Breast epithelium (tissue), 4 donors: ENCODE results near the gene ANKRD11. TPM values are rescaled to one million over a fixed set of nuclear protein-coding genes. Genes with fewer than 3 reads are reported as not detected.

Source experiments
- DNase-seq, 2 donors: peaks; one replicate each; pipeline ENCODE4 v3.0.0-alpha.2; 2019; ENCODE audit warnings: low spot score in 2 of 2
- H3K27ac ChIP-seq, 2 donors: fragments of 200-600 bp; sonication (generic) in 1 of 2; one replicate each; pipeline ENCODE4 v1.5.1; 2016 to 2019; ENCODE audit warnings: mild to moderate bottlenecking in 1 of 2
- H3K27me3 ChIP-seq, 2 donors: fragments of 200-600 bp; sonication (generic) in 1 of 2; one replicate each; pipeline versions ENCODE4 v1.5.1 to v1.6.0; 2017 to 2019; ENCODE audit warnings: control low read depth in 1 of 2, mild to moderate bottlenecking in 1 of 2
- H3K36me3 ChIP-seq: fragments of 200-600 bp; one replicate; pipeline ENCODE4 v1.5.1; 2019
- H3K4me1 ChIP-seq, 2 donors: fragments of 200-600 bp; sonication (generic); one replicate each; pipeline ENCODE4 v1.5.1; 2016 to 2019; ENCODE audit warnings: control low read depth in 1 of 2
- H3K4me3 ChIP-seq, 3 donors: fragments of 200-600 bp; sonication (generic); 1 replicate in 2 of 3; 2 replicates in 1 of 3; pipeline ENCODE4 v1.5.1; 2016 to 2019; ENCODE audit warnings: mild to moderate bottlenecking in 3 of 3, moderate library complexity in 2 of 3
- H3K9me3 ChIP-seq, 2 donors: fragments of 200-600 bp; sonication (generic) in 1 of 2; one replicate each; pipeline ENCODE4 v1.5.1; 2016 to 2019; ENCODE audit warnings: control low read depth in 1 of 2
- POLR2A ChIP-seq: fragments of 450-650 bp; IDR thresholded peaks from one replicate; pipeline ENCODE4 v1.6.1; 2016; ENCODE audit warnings: antibody characterized with exemption, mild to moderate bottlenecking, moderate library complexity
- POLR2AphosphoS5 ChIP-seq, 3 donors: sonication (generic); formaldehyde crosslinking; IDR thresholded peaks; one replicate each; pipeline ENCODE4 v1.6.1; 2017; ENCODE audit warnings: antibody characterized with exemption in 3 of 3
- intact Hi-C: fragments of 100-400 bp; cut with DNase I; formaldehyde crosslinking; loops from one replicate; pipeline ENCODE4 v1.15.1; 2023; ENCODE audit warnings: low total_unique reads
- total RNA-seq, 3 donors: library from RNA; depleted of rRNA; stranded (reverse); fragments of >200 nt; gene quantifications; one replicate each; pipeline ENCODE4 v1.1.0, GENCODE V29; 2016
- TF ChIP-seq, protein P1 (sequence below), 3 donors: fragments of 450-650 bp; IDR thresholded peaks; one replicate each; pipeline ENCODE4 v1.5.1; 2016 to 2017; ENCODE audit warnings: antibody characterized with exemption in 3 of 3, mild to moderate bottlenecking in 3 of 3, moderate library complexity in 3 of 3

ANKRD11 gene
- total RNA-seq, 3 donors from 2014 or later: 64.0 to 79.0 (median 69.2) TPM

- Histone ChIP-seq H3K9me3 (no peaks in the 10 kb centered on the region), H3K27me3 (no peaks in the 10 kb centered on the region), H3K4me3 (no peak overlapping the region), H3K4me1 (peaks cover 18 to 36% of the 10 kb centered on the region in 2 donors), H3K36me3 (no peaks in the 10 kb centered on the region), H3K27ac (peak overlapping the region in 1 of 2 donors; percentile 21)
- no peak for TF ChIP-seq POLR2AphosphoS5 (IDR thresholded peaks at IDR 0.05)
- TF ChIP-seq, protein P1, sequence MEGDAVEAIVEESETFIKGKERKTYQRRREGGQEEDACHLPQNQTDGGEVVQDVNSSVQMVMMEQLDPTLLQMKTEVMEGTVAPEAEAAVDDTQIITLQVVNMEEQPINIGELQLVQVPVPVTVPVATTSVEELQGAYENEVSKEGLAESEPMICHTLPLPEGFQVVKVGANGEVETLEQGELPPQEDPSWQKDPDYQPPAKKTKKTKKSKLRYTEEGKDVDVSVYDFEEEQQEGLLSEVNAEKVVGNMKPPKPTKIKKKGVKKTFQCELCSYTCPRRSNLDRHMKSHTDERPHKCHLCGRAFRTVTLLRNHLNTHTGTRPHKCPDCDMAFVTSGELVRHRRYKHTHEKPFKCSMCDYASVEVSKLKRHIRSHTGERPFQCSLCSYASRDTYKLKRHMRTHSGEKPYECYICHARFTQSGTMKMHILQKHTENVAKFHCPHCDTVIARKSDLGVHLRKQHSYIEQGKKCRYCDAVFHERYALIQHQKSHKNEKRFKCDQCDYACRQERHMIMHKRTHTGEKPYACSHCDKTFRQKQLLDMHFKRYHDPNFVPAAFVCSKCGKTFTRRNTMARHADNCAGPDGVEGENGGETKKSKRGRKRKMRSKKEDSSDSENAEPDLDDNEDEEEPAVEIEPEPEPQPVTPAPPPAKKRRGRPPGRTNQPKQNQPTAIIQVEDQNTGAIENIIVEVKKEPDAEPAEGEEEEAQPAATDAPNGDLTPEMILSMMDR (IDR thresholded peaks at IDR 0.05): no peak
- no peak for TF ChIP-seq POLR2A
- intact Hi-C loops: no loop called here
- no peak for DNase-seq
Measured at GRCh38 chr16:89324056-89325010, 166.0 kb downstream of the ANKRD11 start.

DNA sequence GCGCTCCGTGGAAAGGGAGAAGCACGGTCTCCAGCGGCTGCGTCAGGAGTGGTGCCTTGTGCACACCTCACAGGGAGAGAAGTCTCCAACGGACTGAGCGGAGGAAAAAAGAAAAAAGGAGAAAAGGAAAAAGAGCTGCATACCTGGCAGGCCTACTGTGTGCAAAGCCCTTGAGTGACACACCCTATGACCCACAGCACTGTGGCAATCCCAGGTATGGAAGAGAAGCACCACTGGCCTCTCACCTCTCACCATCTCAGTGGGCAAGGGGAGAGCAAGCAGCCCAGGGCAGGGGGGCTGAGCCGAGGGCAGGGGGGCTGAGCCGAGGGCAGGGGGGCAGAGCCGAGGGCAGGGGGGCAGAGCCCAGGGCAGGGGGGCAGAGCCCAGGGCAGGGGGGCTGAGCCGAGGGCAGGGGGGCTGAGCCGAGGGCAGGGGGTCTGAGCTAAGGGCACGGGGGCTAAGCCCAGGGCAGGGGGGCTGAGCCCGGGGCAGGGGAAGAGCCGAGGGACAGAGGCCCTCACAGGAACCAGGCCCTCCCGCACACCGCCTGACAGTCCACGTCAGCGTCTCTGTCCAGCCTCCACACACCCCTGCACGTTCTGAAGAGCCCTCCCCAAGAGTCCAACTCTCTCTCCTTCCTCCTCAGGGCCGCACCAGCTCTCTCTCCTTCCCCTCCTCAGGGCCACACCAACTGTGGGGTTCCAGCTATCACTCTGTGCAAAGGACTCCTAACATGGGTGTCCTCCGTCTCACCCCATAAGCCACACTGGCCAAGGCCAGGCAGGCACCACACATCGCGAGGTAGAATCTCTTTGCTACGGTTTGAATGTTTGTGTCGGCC lies 167.0 kb downstream of the ANKRD11 start:
- Histone ChIP-seq H3K9me3 (no peaks in the 10 kb centered on the region), H3K4me1 (peaks cover 18 to 36% of the 10 kb centered on the region in 2 donors), H3K36me3 (no peaks in the 10 kb centered on the region), H3K4me3 (no peak overlapping the region), H3K27me3 (no peaks in the 10 kb centered on the region), H3K27ac (no peak overlapping the region)
- intact Hi-C loops: no loop called here
- TF ChIP-seq POLR2A (no peak), POLR2AphosphoS5 (IDR thresholded peaks at IDR 0.05) (no peak)
- TF ChIP-seq, protein P1 (IDR thresholded peaks at IDR 0.05): no peak
- DNase-seq: no peak

GRCh38 chr16:89322321-89323119 lies 167.8 kb downstream of the ANKRD11 start:
- TF ChIP-seq, protein P1 (IDR thresholded peaks at IDR 0.05): no peak
- TF ChIP-seq POLR2AphosphoS5 (IDR thresholded peaks at IDR 0.05): no peak
- TF ChIP-seq POLR2A: no peak
- H3K36me3 ChIP-seq: no peaks in the 10 kb centered on the region
- intact Hi-C loops: no loop called here
- DNase-seq: no peak
- no peak overlapping the region for H3K27ac ChIP-seq
- H3K4me1 ChIP-seq: peaks cover 18 to 36% of the 10 kb centered on the region in 2 donors
- H3K9me3 ChIP-seq: no peaks in the 10 kb centered on the region
- H3K4me3 ChIP-seq: no peak overlapping the region
- no peaks in the 10 kb centered on the region for H3K27me3 ChIP-seq

- Histone ChIP-seq H3K27me3 (no peaks in the 10 kb centered on the region), H3K27ac (peak overlapping the region; percentile 23 to 32), H3K36me3 (no peaks in the 10 kb centered on the region), H3K4me1 (peaks cover 12 to 36% of the 10 kb centered on the region in 2 donors), H3K9me3 (no peaks in the 10 kb centered on the region), H3K4me3 (peak overlapping the region; percentile 13 to 49 (median 15))
- intact Hi-C loops: no loop called here
- TF ChIP-seq POLR2A: no peak
- TF ChIP-seq POLR2AphosphoS5 (IDR thresholded peaks at IDR 0.05): no peak
- TF ChIP-seq, protein P1 (IDR thresholded peaks at IDR 0.05): no peak
- no peak for DNase-seq
Measured at GRCh38 chr16:89320782-89321501, 169.4 kb downstream of the ANKRD11 start.
